ENCODE data around the gene RANBP17.
"Not testable (repeated sequence)": the region's sequence is repeated elsewhere in the genome, so short reads cannot be mapped to it uniquely, and the experiment has no call there.

RANBP17 gene

GRCh38 chr5:170937914-170938313 is 76.1 kb downstream of the RANBP17 start:
- no peak for DNase-seq (ENCODE audit: low read depth in 1 of 2, low spot score in 1 of 2)

GRCh38 chr5:170939178-170939577 is 77.4 kb downstream of the RANBP17 start:
- no peak for DNase-seq (ENCODE audit: low read depth in 1 of 2, low spot score in 1 of 2)

- DNase-seq (ENCODE audit: low read depth in 1 of 2, low spot score in 1 of 2) = no peak
Observed at GRCh38 chr5:170941788-170942187, 80.0 kb downstream of the RANBP17 start.

GRCh38 chr5:170945275-170945674 is 83.5 kb downstream of the RANBP17 start:
- no peak for DNase-seq (ENCODE audit: low read depth in 1 of 2, low spot score in 1 of 2)

GRCh38 chr5:170960567-170960966 is 98.7 kb downstream of the RANBP17 start:
- no peak for DNase-seq (ENCODE audit: low read depth in 1 of 2, low spot score in 1 of 2)

- no peak for DNase-seq (ENCODE audit: low read depth in 1 of 2, low spot score in 1 of 2)
Observed at GRCh38 chr5:170963521-170963920, 101.7 kb downstream of the RANBP17 start.

GRCh38 chr5:170974461-170974860 is 112.6 kb downstream of the RANBP17 start:
- DNase-seq (ENCODE audit: low read depth in 1 of 2, low spot score in 1 of 2) = no peak

- not testable (repeated sequence) for DNase-seq (ENCODE audit: low read depth in 1 of 2, low spot score in 1 of 2)
Observed at GRCh38 chr5:170980261-170980660, 118.4 kb downstream of the RANBP17 start.

GRCh38 chr5:170985486-170985885 is 123.7 kb downstream of the RANBP17 start:
- no peak for DNase-seq (ENCODE audit: low read depth in 1 of 2, low spot score in 1 of 2)

GRCh38 chr5:170986598-170986997 is 124.8 kb downstream of the RANBP17 start:
- no peak for DNase-seq (ENCODE audit: low read depth in 1 of 2, low spot score in 1 of 2)

GRCh38 chr5:170993476-170993875 is 131.7 kb downstream of the RANBP17 start:
- DNase-seq (ENCODE audit: low read depth in 1 of 2, low spot score in 1 of 2) = no peak

- DNase-seq (ENCODE audit: low read depth in 1 of 2, low spot score in 1 of 2) = no peak
Observed at GRCh38 chr5:171010086-171010485, 148.3 kb downstream of the RANBP17 start.

GRCh38 chr5:171010816-171011215 is 149.0 kb downstream of the RANBP17 start:
- no peak for DNase-seq (ENCODE audit: low read depth in 1 of 2, low spot score in 1 of 2)

GRCh38 chr5:171023508-171023907 is 161.7 kb downstream of the RANBP17 start:
- no peak for DNase-seq (ENCODE audit: low read depth in 1 of 2, low spot score in 1 of 2)

GRCh38 chr5:171024084-171024483 is 162.3 kb downstream of the RANBP17 start:
- DNase-seq (ENCODE audit: low read depth in 1 of 2, low spot score in 1 of 2) = no peak

GRCh38 chr5:171029401-171029800 is 167.6 kb downstream of the RANBP17 start:
- DNase-seq (ENCODE audit: low read depth in 1 of 2, low spot score in 1 of 2) = no peak

GRCh38 chr5:171031977-171032376 is 170.2 kb downstream of the RANBP17 start:
- no peak for DNase-seq (ENCODE audit: low read depth in 1 of 2, low spot score in 1 of 2)

GRCh38 chr5:171032435-171032973 is 170.7 kb downstream of the RANBP17 start:
- DNase-seq (ENCODE audit: low read depth in 1 of 2, low spot score in 1 of 2) = no peak

- not testable (repeated sequence) for DNase-seq (ENCODE audit: low read depth in 1 of 2, low spot score in 1 of 2)
Observed at GRCh38 chr5:171041893-171042292, 180.1 kb downstream of the RANBP17 start.

GRCh38 chr5:171050916-171051315 is 189.1 kb downstream of the RANBP17 start:
- DNase-seq (ENCODE audit: low read depth in 1 of 2, low spot score in 1 of 2) = no peak

GRCh38 chr5:171055875-171056454 is 194.1 kb downstream of the RANBP17 start:
- DNase-seq (ENCODE audit: low read depth in 1 of 2, low spot score in 1 of 2) = no peak

GRCh38 chr5:171067540-171068130 is 205.8 kb downstream of the RANBP17 start:
- no peak for DNase-seq (ENCODE audit: low read depth in 1 of 2, low spot score in 1 of 2)

GRCh38 chr5:171074747-171075146 is 212.9 kb downstream of the RANBP17 start:
- DNase-seq (ENCODE audit: low read depth in 1 of 2, low spot score in 1 of 2) = no peak
